ENCODE results near the gene NFKBIA.

DNA sequence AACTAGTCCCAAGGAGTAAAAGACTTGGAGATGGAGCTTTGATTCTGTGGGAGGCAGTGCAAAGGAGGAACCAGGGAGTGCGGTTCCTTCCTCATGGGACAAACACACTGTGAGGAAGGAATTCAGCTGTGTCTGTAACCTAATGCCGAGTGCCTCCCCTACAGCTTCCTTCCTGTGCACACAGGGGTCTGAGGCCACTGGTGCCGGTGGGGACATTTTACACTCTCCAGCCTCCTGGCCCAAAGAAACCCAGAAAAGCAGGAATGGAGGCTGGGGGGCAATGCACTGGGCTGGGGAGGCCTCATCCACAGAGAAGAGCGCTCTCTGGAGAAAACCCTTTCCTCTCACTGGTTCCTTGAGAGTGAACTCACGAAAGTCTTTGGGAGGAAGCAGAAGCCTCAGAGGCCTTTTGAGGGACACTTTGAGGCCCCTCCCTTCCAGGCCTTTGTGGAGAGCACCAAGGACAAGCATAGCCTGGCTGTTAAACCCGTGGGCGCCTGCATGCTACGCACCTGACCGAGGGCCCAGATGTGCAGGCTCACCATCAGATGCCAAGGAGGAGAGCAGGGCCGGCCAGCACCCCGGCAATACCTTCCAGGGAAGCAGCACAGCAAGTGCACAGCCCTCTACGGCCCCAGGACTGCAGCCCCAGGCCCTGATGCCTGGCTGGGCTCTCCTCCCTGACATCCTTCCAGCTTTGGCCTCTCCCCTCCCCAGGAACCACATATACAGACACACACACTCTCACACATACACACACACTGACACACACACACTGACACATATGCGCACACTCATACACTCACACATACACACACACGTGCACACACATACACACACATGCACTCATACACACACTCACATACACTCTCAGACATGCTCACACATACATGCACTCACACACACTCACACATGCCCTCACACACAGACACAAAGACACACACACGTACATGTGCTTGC, 52.0 kb downstream of the NFKBIA start:
- TF ChIP-seq EZH2 (IDR thresholded peaks at IDR 0.05; ENCODE audit: insufficient read depth, low read length), result no peak
- TF ChIP-seq, protein P1, sequence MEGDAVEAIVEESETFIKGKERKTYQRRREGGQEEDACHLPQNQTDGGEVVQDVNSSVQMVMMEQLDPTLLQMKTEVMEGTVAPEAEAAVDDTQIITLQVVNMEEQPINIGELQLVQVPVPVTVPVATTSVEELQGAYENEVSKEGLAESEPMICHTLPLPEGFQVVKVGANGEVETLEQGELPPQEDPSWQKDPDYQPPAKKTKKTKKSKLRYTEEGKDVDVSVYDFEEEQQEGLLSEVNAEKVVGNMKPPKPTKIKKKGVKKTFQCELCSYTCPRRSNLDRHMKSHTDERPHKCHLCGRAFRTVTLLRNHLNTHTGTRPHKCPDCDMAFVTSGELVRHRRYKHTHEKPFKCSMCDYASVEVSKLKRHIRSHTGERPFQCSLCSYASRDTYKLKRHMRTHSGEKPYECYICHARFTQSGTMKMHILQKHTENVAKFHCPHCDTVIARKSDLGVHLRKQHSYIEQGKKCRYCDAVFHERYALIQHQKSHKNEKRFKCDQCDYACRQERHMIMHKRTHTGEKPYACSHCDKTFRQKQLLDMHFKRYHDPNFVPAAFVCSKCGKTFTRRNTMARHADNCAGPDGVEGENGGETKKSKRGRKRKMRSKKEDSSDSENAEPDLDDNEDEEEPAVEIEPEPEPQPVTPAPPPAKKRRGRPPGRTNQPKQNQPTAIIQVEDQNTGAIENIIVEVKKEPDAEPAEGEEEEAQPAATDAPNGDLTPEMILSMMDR (IDR thresholded peaks at IDR 0.05; ENCODE audit: insufficient read depth, low read depth, low read length), result no peak

All from astrocyte (in vitro differentiated cells and primary cell).